Keratinocyte (primary cell): ENCODE results near the gene GRAMD4. TPM values are rescaled to one million over a fixed set of nuclear protein-coding genes. Genes with fewer than 3 reads are reported as not detected.

Experiments
- DNase-seq: peaks from one replicate; pipeline ENCODE4 v3.0.0-alpha.2; 2011; ENCODE audit warnings: low read depth, missing footprints, low spot score
- FAIRE-seq: peaks from 2 replicates; lab custom pipeline; 2011; peaks lifted over from hg19 to GRCh38; lab: Jason Lieb, UNC
- H2AFZ ChIP-seq: 2 replicates; pipeline ENCODE4 v1.6.0; 2012; ENCODE audit warnings: low read length, control low read depth, inconsistent platforms; ENCODE audit not compliant: control insufficient read depth
- H3K27ac ChIP-seq: 2 replicates; pipeline ENCODE4 v1.5.1; 2011; ENCODE audit warnings: low read length; ENCODE audit not compliant: control insufficient read depth, insufficient read depth
- H3K27me3 ChIP-seq: 3 replicates; pipeline ENCODE4 v1.6.0; 2011; ENCODE audit warnings: low read length; ENCODE audit not compliant: control insufficient read depth, insufficient read depth; ENCODE audit errors: extremely low read depth
- H3K36me3 ChIP-seq, 2 experiments: 2 replicates in 1 of 2; 3 replicates in 1 of 2; pipeline ENCODE4 v1.5.1; 2011; ENCODE audit warnings: low read length in 2 of 2, mild to moderate bottlenecking in 1 of 2; ENCODE audit not compliant: control insufficient read depth in 2 of 2, insufficient read depth in 2 of 2; ENCODE audit errors: extremely low read depth in 1 of 2
- H3K4me1 ChIP-seq: 3 replicates; pipeline ENCODE4 v1.5.1; 2011; ENCODE audit warnings: low read length; ENCODE audit not compliant: control insufficient read depth, insufficient read depth; ENCODE audit errors: extremely low read depth
- H3K4me2 ChIP-seq: 3 replicates; pipeline ENCODE4 v1.6.0; 2011; ENCODE audit warnings: low read depth, low read length; ENCODE audit not compliant: control insufficient read depth, insufficient read depth; ENCODE audit errors: extremely low read depth
- H3K4me3 ChIP-seq, 3 experiments: fragments of 200-600 bp in 1 of 3; sonication (generic) in 1 of 3; 2 replicates in 2 of 3; 3 replicates in 1 of 3; pipeline ENCODE4 v1.5.1; 2011 to 2016; ENCODE audit warnings: low read length in 3 of 3, mild to moderate bottlenecking in 3 of 3, control low read depth in 2 of 3, inconsistent platforms in 1 of 3, low read depth in 1 of 3, mixed read lengths in 1 of 3, mixed run types in 1 of 3, moderate library complexity in 1 of 3; ENCODE audit not compliant: control insufficient read depth in 2 of 3, insufficient read depth in 2 of 3; ENCODE audit errors: extremely low read depth in 1 of 3
- H3K79me2 ChIP-seq: 2 replicates; pipeline ENCODE4 v1.6.0; 2012; ENCODE audit warnings: low read length; ENCODE audit not compliant: control insufficient read depth, insufficient read depth
- H3K9ac ChIP-seq: 3 replicates; pipeline ENCODE4 v1.6.0; 2011; ENCODE audit warnings: low read length; ENCODE audit not compliant: control insufficient read depth, insufficient read depth; ENCODE audit errors: extremely low read depth
- H3K9me1 ChIP-seq: 3 replicates; pipeline ENCODE4 v1.6.0; 2011; ENCODE audit warnings: low read length; ENCODE audit not compliant: control insufficient read depth, insufficient read depth; ENCODE audit errors: extremely low read depth
- H3K9me3 ChIP-seq: 2 replicates; pipeline ENCODE4 v1.5.1; 2012; ENCODE audit warnings: low read depth, low read length; ENCODE audit not compliant: control insufficient read depth
- H4K20me1 ChIP-seq: 3 replicates; pipeline ENCODE4 v1.6.0; 2011; ENCODE audit warnings: low read length; ENCODE audit not compliant: control insufficient read depth, insufficient read depth; ENCODE audit errors: extremely low read depth
- EZH2 ChIP-seq: IDR thresholded peaks from one replicate; pipeline ENCODE4 v1.6.1; 2012; ENCODE audit warnings: inconsistent platforms, mild to moderate bottlenecking, low read length, moderate library complexity
- dilution Hi-C: fragments of 300-500 bp; cut with MboI; formaldehyde crosslinking; loops from one replicate; pipeline ENCODE4 v1.7.0; 2020; ENCODE audit warnings: low sequenced_read_pairs; ENCODE audit not compliant: extremely low pct_ligation_motif_present
- polyA plus RNA-seq, 5 experiments: library from polyadenylated mRNA; depleted of rRNA in 3 of 5; stranded (reverse) in 3 of 5; stranded (forward) in 1 of 5; unstranded in 1 of 5; fragments of >200 nt; gene quantifications; 1 replicate in 1 of 5; 2 replicates in 3 of 5; 3 replicates in 1 of 5; pipeline versions ENCODE4 v1.2.1 to v1.2.3, GENCODE V29; 2011 to 2012; ENCODE audit warnings: missing spikeins in 2 of 5, low read depth in 1 of 5, low replicate concordance in 1 of 5
- TF ChIP-seq, protein P1 (sequence below), 3 experiments: IDR thresholded peaks in 1 of 3; conservative IDR thresholded peaks in 1 of 3; optimal IDR thresholded peaks in 1 of 3; 2 replicates in 2 of 3; 3 replicates in 1 of 3; pipeline versions ENCODE3 to v1.5.1; 2011; ENCODE audit warnings: low read length in 3 of 3, mild to moderate bottlenecking in 3 of 3, moderate library complexity in 2 of 3, control low read depth in 1 of 3, inconsistent platforms in 1 of 3; ENCODE audit not compliant: insufficient read depth in 2 of 3; ENCODE audit errors: extremely low read depth in 1 of 3

Gene GRAMD4
- polyA plus RNA-seq, 1 donor (not counting 4 experiments of a cell fraction or from before 2014, with no cell fraction given) = 17.3 TPM

DNA sequence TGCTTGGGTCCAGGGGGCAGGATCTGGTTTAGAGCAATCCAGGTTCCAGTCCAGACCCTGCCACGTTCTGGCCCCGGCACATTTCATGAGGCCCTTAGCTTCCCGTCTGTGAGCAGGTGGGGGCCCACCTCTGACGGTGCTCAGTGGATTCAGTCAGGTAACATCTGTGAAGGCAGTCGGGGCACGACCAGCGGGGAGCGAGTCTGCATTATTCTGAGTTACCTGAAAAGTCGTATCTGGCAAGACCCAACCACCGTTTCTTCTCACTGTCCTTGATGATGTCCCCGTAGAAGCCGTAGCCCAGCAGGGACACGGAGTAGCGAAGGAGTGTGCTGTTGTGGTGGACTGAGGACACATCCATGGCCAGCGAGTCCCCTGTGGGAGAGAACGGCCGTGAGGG lies 78.9 kb downstream of the GRAMD4 start:
- Histone ChIP-seq H2AFZ (no peak overlapping the region), H3K27me3 (no peaks in the 10 kb centered on the region), H3K9ac (no peak overlapping the region), H3K79me2 (no peaks in the 10 kb centered on the region), H3K9me3 (no peaks in the 10 kb centered on the region), H3K9me1 (no peaks in the 10 kb centered on the region), H3K36me3 (peaks cover 18% of the 10 kb centered on the region in 2 experiments), H3K4me2 (no peak overlapping the region), H3K4me1 (no peaks in the 10 kb centered on the region), H3K27ac (no peak overlapping the region), H3K4me3 (no peak overlapping the region), H4K20me1 (no peaks in the 10 kb centered on the region)
- DNase-seq (no peak), FAIRE-seq (no peak)
- dilution Hi-C loops = no loop called here
- no peak for TF ChIP-seq EZH2
- TF ChIP-seq, protein P1, sequence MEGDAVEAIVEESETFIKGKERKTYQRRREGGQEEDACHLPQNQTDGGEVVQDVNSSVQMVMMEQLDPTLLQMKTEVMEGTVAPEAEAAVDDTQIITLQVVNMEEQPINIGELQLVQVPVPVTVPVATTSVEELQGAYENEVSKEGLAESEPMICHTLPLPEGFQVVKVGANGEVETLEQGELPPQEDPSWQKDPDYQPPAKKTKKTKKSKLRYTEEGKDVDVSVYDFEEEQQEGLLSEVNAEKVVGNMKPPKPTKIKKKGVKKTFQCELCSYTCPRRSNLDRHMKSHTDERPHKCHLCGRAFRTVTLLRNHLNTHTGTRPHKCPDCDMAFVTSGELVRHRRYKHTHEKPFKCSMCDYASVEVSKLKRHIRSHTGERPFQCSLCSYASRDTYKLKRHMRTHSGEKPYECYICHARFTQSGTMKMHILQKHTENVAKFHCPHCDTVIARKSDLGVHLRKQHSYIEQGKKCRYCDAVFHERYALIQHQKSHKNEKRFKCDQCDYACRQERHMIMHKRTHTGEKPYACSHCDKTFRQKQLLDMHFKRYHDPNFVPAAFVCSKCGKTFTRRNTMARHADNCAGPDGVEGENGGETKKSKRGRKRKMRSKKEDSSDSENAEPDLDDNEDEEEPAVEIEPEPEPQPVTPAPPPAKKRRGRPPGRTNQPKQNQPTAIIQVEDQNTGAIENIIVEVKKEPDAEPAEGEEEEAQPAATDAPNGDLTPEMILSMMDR (optimal IDR thresholded peaks at IDR 0.05 in 1 of 3, IDR thresholded peaks at IDR 0.05 in 1 of 3, conservative IDR thresholded peaks at IDR 0.05 in 1 of 3; ENCODE audit: extremely low read depth in 1 of 3, insufficient read depth in 2 of 3, low read length in 3 of 3) = no peak

DNA sequence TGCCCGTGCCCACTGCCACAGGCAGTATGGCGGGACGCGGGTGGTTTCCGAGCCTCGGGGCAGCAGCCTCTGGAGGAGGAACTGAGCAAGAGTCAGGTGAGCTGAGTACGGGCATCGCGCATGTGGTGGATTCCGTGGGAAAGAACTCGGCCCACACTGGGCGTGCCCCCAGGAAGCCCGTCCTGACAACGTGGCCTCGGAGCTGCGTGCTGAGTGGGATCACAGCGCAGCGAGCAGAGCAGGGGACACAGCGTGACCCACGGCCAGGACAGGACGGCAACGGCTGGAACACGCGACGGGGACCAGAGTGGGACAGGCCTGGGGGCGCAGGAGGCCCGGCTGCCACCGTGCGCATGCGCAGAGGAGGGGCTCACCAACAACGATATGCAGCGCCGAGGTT lies 81.1 kb downstream of the GRAMD4 start:
- Histone ChIP-seq H3K9ac (no peak overlapping the region), H3K79me2 (no peaks in the 10 kb centered on the region), H3K27ac (no peak overlapping the region), H3K4me1 (no peaks in the 10 kb centered on the region), H3K4me3 (no peak overlapping the region), H3K4me2 (no peak overlapping the region), H3K36me3 (peaks cover 13 to 20% of the 10 kb centered on the region in 2 experiments), H2AFZ (no peak overlapping the region), H3K9me3 (no peaks in the 10 kb centered on the region), H3K9me1 (no peaks in the 10 kb centered on the region), H4K20me1 (no peaks in the 10 kb centered on the region), H3K27me3 (no peaks in the 10 kb centered on the region)
- FAIRE-seq = no peak
- TF ChIP-seq EZH2 = no peak
- TF ChIP-seq, protein P1 (optimal IDR thresholded peaks at IDR 0.05 in 1 of 3, IDR thresholded peaks at IDR 0.05 in 1 of 3, conservative IDR thresholded peaks at IDR 0.05 in 1 of 3; ENCODE audit: extremely low read depth in 1 of 3, insufficient read depth in 2 of 3, low read length in 3 of 3) = no peak
- dilution Hi-C loops = no loop called here
- DNase-seq = no peak
